Umbilical cord (tissue), 2 donors: ENCODE data around the gene PDZRN4. TPM values are rescaled to one million over a fixed set of nuclear protein-coding genes. Genes with fewer than 3 reads are reported as not detected.
A peak's percentile ranks its signal among the peaks of the same experiment; 100 is the strongest.

Experiments used
- DNase-seq: peaks from one replicate; pipeline ENCODE4 v3.0.0-alpha.2; 2015; ENCODE audit warnings: low spot score
- total RNA-seq: library from RNA; depleted of rRNA; stranded (reverse); fragments of >200 nt; gene quantifications from one replicate; pipeline ENCODE4 v1.2.3, GENCODE V29; 2014; ENCODE audit warnings: low replicate concordance; ENCODE audit not compliant: insufficient read depth

PDZRN4 gene
- total RNA-seq, 1 donor from 2014 or later: 22.4 TPM

GRCh38 chr12:41452838-41453407, 264.8 kb downstream of the PDZRN4 start:
- DNase-seq: no peak

GRCh38 chr12:41453409-41453808, 265.3 kb downstream of the PDZRN4 start:
- no peak for DNase-seq

DNA sequence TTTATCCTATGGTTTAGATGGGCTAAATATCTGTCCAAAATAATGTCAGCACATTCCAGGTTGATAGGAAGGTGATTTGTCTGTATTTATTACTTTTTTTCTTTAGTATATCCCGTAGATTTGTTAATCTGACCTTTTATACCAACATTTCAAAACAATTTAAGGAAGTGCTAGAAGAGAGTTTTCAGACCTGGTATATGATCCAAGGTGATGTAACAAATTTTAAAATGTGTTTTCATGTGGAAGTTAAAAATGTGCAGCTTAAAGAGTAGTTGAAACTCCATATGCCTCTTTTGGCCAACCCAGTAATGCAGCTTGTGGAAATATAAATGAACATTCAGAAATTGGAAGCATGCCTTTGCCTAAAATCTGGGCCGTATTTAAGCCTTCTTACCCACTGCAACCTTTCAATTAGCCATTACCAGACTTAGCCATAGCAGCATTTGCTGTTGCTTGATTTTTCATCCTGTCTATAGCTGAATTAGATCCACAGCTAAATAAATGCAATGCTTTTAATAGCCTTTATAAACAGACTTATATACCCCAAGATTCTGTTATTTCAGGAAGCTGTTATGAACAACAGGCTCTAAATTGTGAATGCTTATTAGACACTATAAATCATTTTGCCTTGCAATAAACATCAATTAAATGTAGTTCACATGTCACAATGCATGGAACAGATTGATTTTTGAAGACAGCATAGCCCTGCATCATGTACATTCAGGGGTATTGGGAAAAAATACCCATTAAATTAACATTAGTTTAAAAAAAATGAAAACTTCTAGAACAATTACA, 271.2 kb downstream of the PDZRN4 start:
- peak; percentile 79 for DNase-seq

- no peak for DNase-seq
Measured at GRCh38 chr12:41459906-41460214, 271.7 kb downstream of the PDZRN4 start.

- no peak for DNase-seq
Measured at GRCh38 chr12:41460906-41461305, 272.8 kb downstream of the PDZRN4 start.

DNA sequence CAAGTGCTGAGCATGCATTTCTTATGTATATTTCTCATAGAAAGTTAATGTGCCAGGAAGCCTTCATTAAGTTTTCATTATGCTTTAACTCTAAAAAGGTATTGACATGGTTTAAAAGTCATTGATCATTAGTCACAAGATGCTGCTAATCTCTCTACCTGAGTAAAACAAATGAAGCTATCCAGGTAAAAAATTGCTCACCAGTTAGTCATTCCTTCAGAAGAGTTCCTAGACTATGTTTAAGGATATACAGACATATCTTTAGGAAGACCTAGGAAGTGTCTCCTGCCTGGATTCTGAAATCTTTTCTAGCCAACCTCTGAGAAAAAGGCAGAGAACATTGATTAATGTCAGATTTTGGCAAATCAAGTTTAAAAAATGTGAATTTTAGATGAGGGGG, 274.2 kb downstream of the PDZRN4 start:
- DNase-seq: no peak

GRCh38 chr12:41465526-41465925, 277.4 kb downstream of the PDZRN4 start:
- DNase-seq: peak; percentile 8

GRCh38 chr12:41466300-41466699, 278.2 kb downstream of the PDZRN4 start:
- DNase-seq: no peak

- no peak for DNase-seq
Measured at GRCh38 chr12:41466802-41467201, 278.7 kb downstream of the PDZRN4 start.

DNA sequence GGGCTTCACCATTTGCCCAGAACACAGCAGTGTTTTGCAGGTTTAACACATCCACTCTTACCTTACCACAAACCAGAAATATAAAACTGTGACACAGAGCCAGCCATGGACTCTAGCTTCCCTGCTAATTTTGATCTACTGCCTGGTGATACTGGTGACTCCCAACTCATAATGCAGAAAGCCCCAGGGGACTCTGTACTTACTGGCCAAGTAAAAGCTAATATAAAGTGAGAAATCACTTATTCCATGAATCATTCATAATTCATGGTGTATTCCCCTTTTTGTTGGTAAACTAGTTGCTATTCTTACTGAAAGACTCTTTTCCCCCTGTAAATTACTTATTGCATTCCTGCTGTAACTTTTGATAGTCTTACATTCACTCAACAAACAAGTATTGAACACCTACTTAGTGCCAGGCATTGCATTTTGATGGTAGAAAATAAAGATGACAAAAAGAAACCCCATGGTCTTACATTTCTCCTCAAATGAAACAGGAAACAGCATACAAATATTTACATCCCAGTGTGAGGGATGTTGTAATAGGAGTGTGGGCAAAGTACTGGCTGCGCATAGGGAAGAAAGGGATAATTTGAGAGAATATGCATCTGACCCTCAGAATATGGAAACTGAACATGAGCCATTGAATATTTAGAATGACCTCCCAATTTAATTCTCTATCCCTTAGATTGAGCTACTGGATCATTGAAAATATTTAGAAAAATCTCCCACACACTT, 279.6 kb downstream of the PDZRN4 start:
- DNase-seq: no peak

- no peak for DNase-seq
Measured at GRCh38 chr12:41468341-41468740, 280.2 kb downstream of the PDZRN4 start.

DNA sequence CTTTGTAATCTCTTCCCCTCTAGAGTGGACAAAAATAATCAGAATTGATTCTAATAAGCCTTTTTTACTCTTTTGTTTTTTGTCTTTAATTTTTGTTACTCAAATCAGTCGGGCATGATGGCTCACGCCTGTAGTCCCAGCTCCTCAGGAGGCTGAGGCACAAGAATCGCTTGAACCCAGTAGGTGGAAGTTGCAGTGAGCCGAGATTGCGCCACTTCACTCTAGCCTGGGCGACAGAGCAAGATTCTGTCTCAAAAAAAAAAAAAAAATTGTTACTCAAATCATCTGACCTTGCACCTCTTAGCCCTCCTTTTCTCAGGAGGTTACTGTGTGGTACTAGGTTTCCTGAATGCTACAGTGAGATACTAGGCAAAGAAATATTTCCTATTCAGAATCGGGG, 280.6 kb downstream of the PDZRN4 start:
- no peak for DNase-seq

GRCh38 chr12:41473441-41473840, 285.3 kb downstream of the PDZRN4 start:
- peak; percentile 5 for DNase-seq

- no peak for DNase-seq
Measured at GRCh38 chr12:41474001-41474400, 285.9 kb downstream of the PDZRN4 start.

- no peak for DNase-seq
Measured at GRCh38 chr12:41476499-41477439, 288.6 kb downstream of the PDZRN4 start.

- DNase-seq: no peak
Measured at GRCh38 chr12:41479426-41479825, 291.3 kb downstream of the PDZRN4 start.

DNA sequence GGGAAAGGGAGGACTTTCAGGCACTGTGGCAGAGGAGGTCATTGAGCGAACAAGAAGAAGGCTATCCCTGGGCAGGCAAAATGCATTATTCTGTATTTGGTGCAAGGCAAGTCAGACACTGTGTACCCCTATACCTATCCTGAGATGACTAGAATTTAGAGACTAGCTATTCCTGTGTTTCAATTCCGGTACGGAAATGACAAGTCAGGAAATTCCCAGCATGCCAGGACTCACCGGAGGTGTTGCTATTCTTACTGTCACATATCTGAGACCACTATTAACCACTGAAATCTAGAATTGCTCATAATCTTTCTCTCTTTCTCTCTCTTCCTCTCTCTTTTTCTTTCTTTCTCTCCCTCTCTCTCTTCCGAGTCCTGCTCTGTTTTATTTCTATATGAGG, 297.1 kb downstream of the PDZRN4 start:
- DNase-seq: no peak

GRCh38 chr12:41486718-41487117, 298.6 kb downstream of the PDZRN4 start:
- DNase-seq: no peak

GRCh38 chr12:41496009-41496408, 307.9 kb downstream of the PDZRN4 start:
- DNase-seq: no peak

- no peak for DNase-seq
Measured at GRCh38 chr12:41497409-41497808, 309.3 kb downstream of the PDZRN4 start.

- no peak for DNase-seq
Measured at GRCh38 chr12:41504976-41505375, 316.9 kb downstream of the PDZRN4 start.

DNA sequence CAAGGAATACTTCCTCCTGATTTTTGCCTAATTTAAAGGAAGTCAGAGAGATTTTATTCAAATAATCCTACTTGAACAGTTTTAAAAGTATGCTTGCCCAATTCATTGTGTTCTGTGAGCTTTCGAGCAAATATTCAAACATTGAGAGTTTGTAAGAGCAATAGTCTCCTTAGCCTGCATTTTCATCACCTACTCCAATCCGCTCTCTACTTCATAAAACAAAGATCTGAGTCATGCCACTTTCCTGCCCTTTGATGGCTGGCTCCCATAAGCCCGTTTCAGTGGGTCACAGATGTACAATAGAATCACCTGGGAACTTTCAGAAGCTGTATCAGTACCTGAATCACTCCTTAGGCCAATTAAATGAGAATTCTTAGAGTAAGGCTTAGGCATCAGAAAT, 319.2 kb downstream of the PDZRN4 start:
- no peak for DNase-seq
